ENCODE results near the gene SCN11A. TPM values are rescaled to one million over a fixed set of nuclear protein-coding genes. Genes with fewer than 3 reads are reported as not detected.

SCN11A gene
- not detected for total RNA-seq (2021; ENCODE audit: unreplicated experiment)
- polyA plus RNA-seq (2012; ENCODE audit: insufficient read length) = not detected
- Bru-seq, nascent RNA = percentile 4 among the genes with signal in this experiment
- BruChase-seq, experiment 1, labeled RNA remaining after a 2-hour chase = percentile 10 among the genes with signal in this experiment
- BruChase-seq, experiment 2, labeled RNA remaining after a 6-hour chase = percentile 9 among the genes with signal in this experiment
- long read RNA-seq = 0 reads

DNA sequence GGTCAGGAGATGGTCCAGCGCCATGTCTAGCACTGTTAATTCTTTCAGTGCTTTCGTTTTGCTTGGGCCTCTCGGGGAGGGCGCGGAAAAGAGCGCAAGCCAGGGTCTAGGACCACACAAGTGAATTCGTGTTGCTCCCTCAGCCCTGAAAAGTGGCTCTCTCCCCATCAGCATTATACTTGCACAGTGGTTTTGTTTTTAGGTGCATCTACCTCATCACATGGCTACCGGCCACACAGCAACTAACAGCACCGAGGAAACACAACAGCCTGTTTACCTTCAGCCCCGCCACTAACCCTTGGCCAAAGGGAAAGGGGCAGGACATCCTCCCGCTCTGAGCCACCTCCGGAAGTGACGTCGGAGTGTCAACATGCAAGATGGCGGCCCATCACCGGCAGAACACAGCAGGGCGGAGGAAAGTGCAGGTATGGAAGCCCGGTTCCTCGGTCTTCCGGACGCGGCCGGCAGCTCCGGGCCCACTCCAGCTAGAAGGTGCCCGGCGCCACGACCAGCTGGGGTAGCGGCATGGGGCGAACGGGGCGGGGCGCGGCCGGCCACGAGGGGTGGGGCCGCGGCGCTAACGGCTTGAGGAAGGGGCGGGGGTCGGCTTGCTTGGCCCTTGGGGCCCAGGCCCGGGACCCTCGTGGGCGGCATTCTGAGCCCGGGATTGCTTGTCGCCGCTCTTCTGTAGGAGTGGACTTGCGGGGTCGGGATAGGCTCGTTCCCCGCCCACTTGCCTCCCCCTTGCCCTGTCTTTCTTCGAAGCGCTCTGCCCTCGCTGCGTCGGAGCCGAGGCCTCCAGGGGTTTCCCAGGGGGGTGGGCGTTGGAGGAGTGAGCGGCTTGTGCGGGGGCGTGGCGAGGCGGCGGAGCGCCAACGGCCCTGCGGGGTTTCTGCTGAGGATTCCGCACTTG is at the start of gene SCN11A, which contains the start of gene WDR48:
Gene SCN11A (minus strand): TSS at position 296 of the 913 bp plus-strand sequence. CDS start 101,582 bp downstream, outside the sequence.
Gene WDR48 (plus strand): TSS at position 368 of the 913 bp plus-strand sequence. CDS start 10 bp downstream, at position 378.
- intact Hi-C loops (cut with micrococcal nuclease; ENCODE audit: unreplicated experiment) (no loop called here), in situ Hi-C loops (cut with HindIII; ENCODE audit: low pct_unique_long_range_greater_than_20kb, low sequenced_read_pairs) (no loop called here)
- DNase-seq (ENCODE audit: low read depth, low spot score) (peak; percentile 46), ATAC-seq (peak; percentile 100)
- POLR2A ChIA-PET = no interaction called here
- Histone ChIP-seq H3K27ac (ENCODE audit: low read length) (peak within 1 kb of the TSS; percentile 88), H3K4me1 (ENCODE audit: control insufficient read depth, insufficient read depth, low read length) (peaks cover 2% of the 10 kb centered on the region; the same call in 1 of the 2 replicates), H3K27me3 (ENCODE audit: control insufficient read depth, insufficient read depth, low read length) (no peaks in the 10 kb centered on the region), H3K9me3 (ENCODE audit: control insufficient read depth, insufficient read depth, low read depth, low read length) (no peaks in the 10 kb centered on the region), H3K36me3 (ENCODE audit: control insufficient read depth, insufficient read depth, low read length) (no peaks in the 10 kb centered on the region), H3K4me3 (ENCODE audit: low read depth in 2 of 2, low read length in 2 of 2) (peak within 1 kb of the TSS; percentile 61 to 82)
- BruUV-seq (replicated peaks) = no TSS peak
- TF ChIP-seq CTCF (IDR thresholded peaks at IDR 0.05) = no peak
- TF ChIP-seq POLR2AphosphoS5 (IDR thresholded peaks at IDR 0.05; ENCODE audit: low read depth, low read length) = peak; percentile 83
- TF ChIP-seq REST (IDR thresholded peaks at IDR 0.05; ENCODE audit: insufficient read depth in 1 of 2, low read depth in 2 of 2, low read length in 1 of 2) = no peak
- no peak for TF ChIP-seq TCF7L2 (IDR thresholded peaks at IDR 0.05; ENCODE audit: low read depth, low read length)
- TF ChIP-seq SIN3A (IDR thresholded peaks at IDR 0.05; ENCODE audit: borderline replicate concordance, insufficient read depth, low read depth, low read length) = peak; percentile 16; the same call in 1 of the 2 replicates
- CTCF ChIA-PET = no interaction called here

- DNase-seq (ENCODE audit: low read depth, low spot score) (no peak), ATAC-seq (peak; percentile 83)
- intact Hi-C loops (cut with micrococcal nuclease; ENCODE audit: unreplicated experiment) (loop anchor here (5.0 kb wide), 1 partner anchor 186 kb away; no protein-coding TSS in a partner anchor), in situ Hi-C loops (cut with HindIII; ENCODE audit: low pct_unique_long_range_greater_than_20kb, low sequenced_read_pairs) (no loop called here)
- Histone ChIP-seq H3K4me3 (ENCODE audit: low read depth in 2 of 2, low read length in 2 of 2) (no peak overlapping the region), H3K36me3 (ENCODE audit: control insufficient read depth, insufficient read depth, low read length) (peaks cover 2% of the 10 kb centered on the region; the same call in 1 of the 2 replicates), H3K27me3 (ENCODE audit: control insufficient read depth, insufficient read depth, low read length) (no peaks in the 10 kb centered on the region), H3K4me1 (ENCODE audit: control insufficient read depth, insufficient read depth, low read length) (no peaks in the 10 kb centered on the region), H3K27ac (ENCODE audit: low read length) (no peak overlapping the region), H3K9me3 (ENCODE audit: control insufficient read depth, insufficient read depth, low read depth, low read length) (no peaks in the 10 kb centered on the region)
- POLR2A ChIA-PET = no interaction called here
- BruUV-seq (replicated peaks) = no TSS peak
- CTCF ChIA-PET = no interaction called here
- TF ChIP-seq CTCF (IDR thresholded peaks at IDR 0.05) (peak; percentile 80), POLR2AphosphoS5 (IDR thresholded peaks at IDR 0.05; ENCODE audit: low read depth, low read length) (no peak), TCF7L2 (IDR thresholded peaks at IDR 0.05; ENCODE audit: low read depth, low read length) (no peak), REST (IDR thresholded peaks at IDR 0.05; ENCODE audit: insufficient read depth in 1 of 2, low read depth in 2 of 2, low read length in 1 of 2) (no peak), SIN3A (IDR thresholded peaks at IDR 0.05; ENCODE audit: borderline replicate concordance, insufficient read depth, low read depth, low read length) (no peak)
Observed at GRCh38 chr3:39101022-39101689, 49.4 kb upstream of the SCN11A start.
